IPS DF 19.7 (cell line): ENCODE data around the gene STYXL1.
"Not testable (repeated sequence)": the region's sequence is repeated elsewhere in the genome, so short reads cannot be mapped to it uniquely, and the experiment has no call there.

Experiments
- DNase-seq: peaks from one replicate; pipeline ENCODE4 v3.0.0-alpha.2; 2013; ENCODE audit warnings: low read depth, low spot score

The STYXL1 gene, protein sequence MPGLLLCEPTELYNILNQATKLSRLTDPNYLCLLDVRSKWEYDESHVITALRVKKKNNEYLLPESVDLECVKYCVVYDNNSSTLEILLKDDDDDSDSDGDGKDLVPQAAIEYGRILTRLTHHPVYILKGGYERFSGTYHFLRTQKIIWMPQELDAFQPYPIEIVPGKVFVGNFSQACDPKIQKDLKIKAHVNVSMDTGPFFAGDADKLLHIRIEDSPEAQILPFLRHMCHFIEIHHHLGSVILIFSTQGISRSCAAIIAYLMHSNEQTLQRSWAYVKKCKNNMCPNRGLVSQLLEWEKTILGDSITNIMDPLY

GRCh38 chr7:76047811-76048667 lies at the start of gene STYXL1, which contains the start of gene MDH2:
Gene STYXL1, minus strand, starts transcription at chr7:76048000. Its CDS starts 17,477 bp downstream, at chr7:76030523.
Gene MDH2, plus strand, starts transcription at chr7:76048106. Its CDS starts 55 bp downstream, at chr7:76048161.
- DNase-seq, result peak; percentile 82

GRCh38 chr7:76095908-76096307 lies 48.1 kb upstream of the STYXL1 start:
- DNase-seq, result no peak

DNA sequence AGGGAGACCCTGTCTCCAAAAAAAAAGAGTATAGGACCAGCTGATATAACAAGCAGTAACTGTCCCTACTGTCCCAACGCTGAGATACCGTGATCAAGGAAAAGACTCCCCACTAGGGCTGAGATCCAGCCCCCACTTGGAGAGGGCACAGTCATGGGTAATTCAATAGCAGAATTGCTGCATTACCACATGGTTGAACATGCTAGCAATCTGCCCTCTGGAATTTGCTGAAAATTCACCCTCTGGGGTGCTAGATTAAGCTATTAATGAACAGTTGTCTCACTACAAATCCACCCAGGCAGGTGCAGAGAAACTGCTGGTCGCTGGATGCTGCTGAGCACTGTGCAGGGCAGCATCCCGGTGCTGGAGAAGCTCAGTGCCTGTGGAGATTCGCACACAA lies 46.5 kb upstream of the STYXL1 start:
- DNase-seq, result not testable (repeated sequence)

- DNase-seq, result not testable (repeated sequence)
These were observed 45.7 kb upstream of the STYXL1 start for GRCh38 chr7:76093531-76093930.

DNA sequence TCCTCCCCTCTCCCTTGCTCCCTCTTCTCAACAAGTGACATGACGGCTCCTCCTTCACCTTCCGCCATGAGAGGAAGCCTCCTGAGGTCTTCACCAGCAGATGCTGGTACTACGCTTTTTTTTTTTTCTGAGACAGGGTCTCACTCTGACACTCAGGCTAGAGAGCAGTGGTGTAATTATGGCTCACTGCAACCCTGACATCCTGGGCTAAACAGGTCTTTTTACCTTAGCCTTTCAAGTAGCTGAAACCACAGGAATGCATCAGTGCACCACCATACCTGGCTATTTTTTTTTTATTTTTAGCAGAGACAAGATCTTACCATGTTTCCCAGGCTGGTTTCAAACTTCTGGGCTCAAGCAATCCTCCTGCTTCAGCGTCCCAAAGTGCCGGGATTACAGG lies 43.7 kb upstream of the STYXL1 start:
- DNase-seq, result no peak

DNA sequence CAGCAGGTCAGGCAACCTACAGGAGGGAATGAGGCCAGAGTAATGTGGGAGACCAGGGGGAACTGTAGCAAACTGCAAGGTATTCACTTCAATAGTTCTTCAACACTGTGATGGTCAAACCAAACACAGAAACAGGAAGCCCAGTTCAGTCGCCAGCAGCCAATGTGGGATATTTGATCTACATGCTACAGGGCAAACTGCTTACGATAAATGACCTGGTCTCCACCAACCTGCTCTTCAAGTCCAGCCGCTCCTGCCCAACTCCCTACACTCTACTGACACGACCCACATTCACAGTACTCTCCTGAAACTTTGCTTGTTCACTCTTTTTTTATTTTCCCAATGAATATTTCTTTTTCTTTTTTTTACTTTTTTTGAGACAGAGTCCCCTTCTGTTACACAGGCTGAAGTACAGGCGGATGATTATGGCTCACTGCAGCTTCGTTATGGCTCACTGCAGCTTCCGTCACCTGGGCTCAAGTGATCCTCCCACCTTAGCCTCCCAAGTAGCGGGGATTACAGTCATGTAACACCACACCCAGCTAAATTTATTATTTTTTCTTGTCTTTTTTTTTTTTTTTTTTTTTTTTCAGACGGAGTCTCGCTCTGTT lies 42.2 kb upstream of the STYXL1 start:
- no peak for DNase-seq

DNA sequence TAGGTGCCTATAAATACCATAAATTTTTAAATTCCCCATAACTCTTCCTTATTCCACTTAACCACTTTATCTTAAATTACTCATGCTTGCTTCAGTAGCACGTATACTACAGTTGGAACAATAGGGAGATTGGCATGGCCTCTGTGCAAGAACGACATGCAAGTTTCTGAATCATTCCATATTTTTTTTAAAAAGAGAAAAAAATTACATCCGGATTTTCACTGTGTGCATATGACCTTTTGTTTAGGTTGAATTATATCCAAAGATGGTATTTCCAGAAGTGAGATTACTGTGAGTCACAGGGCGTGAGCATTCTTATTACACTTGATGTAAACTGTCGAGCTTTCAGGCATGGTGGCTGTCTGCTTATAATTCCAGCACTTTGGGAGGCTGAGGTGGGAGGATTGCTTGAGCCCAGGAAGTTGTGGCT lies 39.6 kb upstream of the STYXL1 start:
- DNase-seq, result not testable (repeated sequence)

- DNase-seq, result no peak
These were observed 38.3 kb upstream of the STYXL1 start for GRCh38 chr7:76086070-76086469.

- not testable (repeated sequence) for DNase-seq
These were observed 36.3 kb upstream of the STYXL1 start for GRCh38 chr7:76084115-76084514.

DNA sequence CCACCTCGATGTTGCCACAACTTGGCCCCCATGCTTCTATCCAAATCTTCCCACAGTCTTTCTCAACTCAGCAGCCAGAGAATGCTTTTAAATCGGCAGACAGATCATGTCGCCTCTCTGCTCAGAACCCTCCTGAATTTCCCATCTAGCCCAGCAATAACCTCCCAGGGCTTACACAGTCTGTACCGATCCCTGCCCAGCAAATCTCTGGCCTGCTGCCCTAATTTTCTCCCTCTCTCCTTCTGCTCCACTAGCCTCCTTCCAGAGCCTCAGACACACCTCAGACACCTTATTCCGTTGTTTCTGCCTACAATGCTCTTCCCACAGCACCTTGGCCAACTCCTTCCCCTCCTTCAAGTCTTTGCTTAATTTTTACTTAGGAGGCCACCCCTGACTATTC lies 32.4 kb upstream of the STYXL1 start:
- DNase-seq, result no peak

DNA sequence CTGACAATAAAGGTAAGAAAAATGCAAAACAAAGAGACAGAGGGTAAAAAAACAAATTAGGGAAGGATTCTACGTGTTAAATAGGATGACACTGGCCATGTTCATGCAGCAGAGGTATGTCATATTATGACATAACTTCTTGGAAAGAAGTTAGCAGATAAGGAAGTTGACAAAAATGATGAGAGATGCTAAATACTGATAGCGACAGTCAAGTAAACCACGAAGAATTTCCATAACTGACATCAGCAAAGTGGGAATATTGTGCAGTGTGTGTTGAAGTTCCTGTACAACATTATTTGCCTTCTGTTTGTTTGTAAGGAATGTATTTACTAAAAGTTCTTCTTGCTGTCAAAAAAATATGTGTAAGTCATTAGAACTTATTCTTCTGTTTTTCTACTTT lies 29.6 kb upstream of the STYXL1 start:
- no peak for DNase-seq

- no peak for DNase-seq
These were observed 29.2 kb upstream of the STYXL1 start for GRCh38 chr7:76076995-76077394.

- DNase-seq, result no peak
These were observed 27.2 kb upstream of the STYXL1 start for GRCh38 chr7:76074972-76075370.

GRCh38 chr7:76074306-76074971 lies 26.6 kb upstream of the STYXL1 start:
- DNase-seq, result no peak

GRCh38 chr7:76073335-76073990 lies 25.7 kb upstream of the STYXL1 start:
- DNase-seq, result no peak

- DNase-seq, result no peak
These were observed 24.7 kb upstream of the STYXL1 start for GRCh38 chr7:76072243-76073148.

GRCh38 chr7:76071316-76072242 lies 23.8 kb upstream of the STYXL1 start:
- DNase-seq, result no peak

DNA sequence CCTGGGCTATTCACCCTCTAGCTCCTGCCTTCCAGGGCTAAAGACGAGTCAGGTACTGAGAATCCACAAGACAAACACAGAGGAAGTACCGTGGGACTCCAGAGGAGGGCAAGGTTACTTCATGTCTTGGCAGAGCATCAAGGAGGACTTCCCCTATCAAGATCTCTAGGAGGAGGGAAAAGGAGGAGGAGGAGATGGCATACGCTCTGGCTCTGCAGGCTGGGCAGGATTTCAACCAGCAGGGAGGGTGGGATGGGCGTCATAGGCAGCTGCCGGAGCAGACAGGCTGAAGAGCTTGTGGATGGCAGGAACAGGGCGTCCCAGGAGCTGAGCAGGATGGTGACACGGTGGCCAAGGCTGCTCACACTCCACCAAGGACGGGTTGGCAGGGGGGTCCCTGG lies 21.4 kb upstream of the STYXL1 start:
- no peak for DNase-seq
